ENCODE results near the gene PPP1R14C.

The PPP1R14C gene

GRCh38 chr6:150139533-150139932 lies 3.3 kb upstream of the PPP1R14C start:
- no peak for DNase-seq

- no peak for DNase-seq
Measured at GRCh38 chr6:150140236-150140969, 2.4 kb upstream of the PPP1R14C start.

- no peak for DNase-seq
Measured at GRCh38 chr6:150142097-150142669, 661 bp upstream of the PPP1R14C start.

- DNase-seq = no peak
Measured at GRCh38 chr6:150143516-150144293, 861 bp downstream of the PPP1R14C start.

GRCh38 chr6:150144294-150144868 lies 1.5 kb downstream of the PPP1R14C start:
- no peak for DNase-seq

GRCh38 chr6:150145427-150145826 lies 2.6 kb downstream of the PPP1R14C start:
- no peak for DNase-seq

- DNase-seq = no peak
Measured at GRCh38 chr6:150145830-150146229, 3.0 kb downstream of the PPP1R14C start.

- DNase-seq = no peak
Measured at GRCh38 chr6:150146436-150146835, 3.6 kb downstream of the PPP1R14C start.

GRCh38 chr6:150149146-150149545 lies 6.3 kb downstream of the PPP1R14C start:
- DNase-seq = no peak

GRCh38 chr6:150150458-150150820 lies 7.6 kb downstream of the PPP1R14C start:
- DNase-seq = no peak

GRCh38 chr6:150150821-150151646 lies 8.2 kb downstream of the PPP1R14C start:
- no peak for DNase-seq

GRCh38 chr6:150152891-150153876 lies 10.3 kb downstream of the PPP1R14C start:
- DNase-seq = no peak

- DNase-seq = no peak
Measured at GRCh38 chr6:150153905-150154492, 11.2 kb downstream of the PPP1R14C start.

- no peak for DNase-seq
Measured at GRCh38 chr6:150156460-150156859, 13.6 kb downstream of the PPP1R14C start.

GRCh38 chr6:150157081-150157480 lies 14.2 kb downstream of the PPP1R14C start:
- DNase-seq = no peak

GRCh38 chr6:150159757-150160156 lies 16.9 kb downstream of the PPP1R14C start:
- no peak for DNase-seq

- no peak for DNase-seq
Measured at GRCh38 chr6:150163970-150164369, 21.1 kb downstream of the PPP1R14C start.

- DNase-seq = no peak
Measured at GRCh38 chr6:150165020-150165702, 22.3 kb downstream of the PPP1R14C start.

- DNase-seq = no peak
Measured at GRCh38 chr6:150167479-150167873, 24.6 kb downstream of the PPP1R14C start.

GRCh38 chr6:150169181-150169580 lies 26.3 kb downstream of the PPP1R14C start:
- DNase-seq = no peak

Data from hippocampal formation (tissue), 2 donors.